Endothelial cell of umbilical vein (primary cell): Measurements from ENCODE around the gene NSUN7. TPM values are rescaled to one million over a fixed set of nuclear protein-coding genes. Genes with fewer than 3 reads are reported as not detected.

Source experiments
- BruUV-seq: library from RNA; stranded (reverse); fragments of 400-500 nt; replicated peaks from 2 replicates; lab custom pipeline; 2021; lab: Mats Ljungman, UMichigan
- CTCF ChIA-PET: fragments of 300-600, 350-600 bp; sonication (Branson Sonifier 250); formaldehyde crosslinking; loops from one replicate; lab custom pipeline; 2021; ENCODE audit warnings: antibody characterized with exemption, inconsistent platforms; lab: Charles Lee
- POLR2A ChIA-PET: fragments of 300-600, 350-600 bp; sonication (Branson Sonifier 250); formaldehyde crosslinking; loops from one replicate; lab custom pipeline; 2021; ENCODE audit warnings: antibody characterized with exemption, inconsistent platforms; lab: Charles Lee
- DNase-seq: peaks from one replicate; pipeline ENCODE4 v3.0.0-alpha.2; 2011; ENCODE audit warnings: low read depth, low spot score
- FAIRE-seq: peaks from 2 replicates; lab custom pipeline; 2011; peaks lifted over from hg19 to GRCh38; lab: Jason Lieb, UNC
- H2AFZ ChIP-seq: 2 replicates; pipeline ENCODE4 v1.6.0; 2012; ENCODE audit warnings: low read depth, low read length, control low read depth, inconsistent platforms
- H3K27ac ChIP-seq: 2 replicates; pipeline ENCODE4 v1.5.1; 2011; ENCODE audit warnings: low read depth, mild to moderate bottlenecking, control low read depth, low read length, moderate library complexity; ENCODE audit not compliant: insufficient read depth
- H3K27me3 ChIP-seq, 2 experiments: 2 replicates each; pipeline versions ENCODE4 v1.6.0 to v1.6.1; 2011; ENCODE audit warnings: low read length in 2 of 2, mixed read lengths in 1 of 2; ENCODE audit not compliant: control insufficient read depth in 2 of 2, insufficient read depth in 2 of 2
- H3K36me3 ChIP-seq, 2 experiments: 2 replicates in 1 of 2; 3 replicates in 1 of 2; pipeline ENCODE4 v1.5.1; 2011; ENCODE audit warnings: low read length in 2 of 2, mild to moderate bottlenecking in 1 of 2, moderate library complexity in 1 of 2; ENCODE audit not compliant: control insufficient read depth in 2 of 2, insufficient read depth in 2 of 2; ENCODE audit errors: extremely low read depth in 1 of 2
- H3K4me1 ChIP-seq: 3 replicates; pipeline ENCODE4 v1.5.1; 2011; ENCODE audit warnings: mild to moderate bottlenecking, low read length; ENCODE audit not compliant: control insufficient read depth, insufficient read depth; ENCODE audit errors: extremely low read depth
- H3K4me2 ChIP-seq: 2 replicates; pipeline ENCODE4 v1.6.1; 2011; ENCODE audit warnings: low read length, control low read depth, mixed read lengths; ENCODE audit not compliant: insufficient read depth
- H3K4me3 ChIP-seq, 3 experiments: fragments of 200-600 bp in 1 of 3; sonication (generic), shearing (Covaris generic) in 1 of 3; replicated peaks in 1 of 3; 2 replicates each; pipeline ENCODE4 v1.5.1; 2011 to 2016; ENCODE audit warnings: control low read depth in 3 of 3, low read length in 3 of 3, mild to moderate bottlenecking in 2 of 3, inconsistent platforms in 1 of 3, low read depth in 1 of 3, moderate library complexity in 1 of 3; ENCODE audit not compliant: insufficient read depth in 1 of 3
- H3K79me2 ChIP-seq: 2 replicates; pipeline ENCODE4 v1.6.0; 2012; ENCODE audit warnings: low read length, inconsistent platforms; ENCODE audit not compliant: control insufficient read depth, insufficient read depth
- H3K9ac ChIP-seq: replicated peaks from 2 replicates; pipeline ENCODE3; 2011; ENCODE audit warnings: low read length, control low read depth; ENCODE audit not compliant: insufficient read depth; ENCODE audit errors: extremely low read depth
- H3K9me1 ChIP-seq: replicated peaks from 3 replicates; pipeline ENCODE4 v1.6.0; 2011; ENCODE audit warnings: mild to moderate bottlenecking, low read length; ENCODE audit not compliant: control insufficient read depth, insufficient read depth; ENCODE audit errors: extremely low read depth
- H3K9me3 ChIP-seq: replicated peaks from 2 replicates; pipeline ENCODE4 v1.5.1; 2012; ENCODE audit warnings: low read length, inconsistent platforms; ENCODE audit not compliant: control insufficient read depth, insufficient read depth
- H4K20me1 ChIP-seq: replicated peaks from 2 replicates; pipeline ENCODE3; 2011; ENCODE audit warnings: mild to moderate bottlenecking, low read length; ENCODE audit not compliant: control insufficient read depth, insufficient read depth; ENCODE audit errors: extremely low read depth
- EZH2 ChIP-seq: IDR thresholded peaks from 2 replicates; pipeline ENCODE4 v1.6.1; 2012; ENCODE audit warnings: borderline replicate concordance, low read depth, mild to moderate bottlenecking, moderate library complexity, low read length, inconsistent platforms; ENCODE audit not compliant: severe bottlenecking
- FOS ChIP-seq: IDR thresholded peaks from 2 replicates; pipeline ENCODE4 v1.6.1; 2011; ENCODE audit warnings: mild to moderate bottlenecking, low read length, moderate library complexity, borderline replicate concordance; ENCODE audit not compliant: insufficient read depth
- GATA2 ChIP-seq: IDR thresholded peaks from 2 replicates; pipeline ENCODE4 v1.7.0; 2011; ENCODE audit warnings: low read depth, mild to moderate bottlenecking, moderate library complexity, mixed read lengths, low read length; ENCODE audit not compliant: insufficient read length, insufficient read depth
- JUN ChIP-seq: IDR thresholded peaks from 2 replicates; pipeline ENCODE4 v1.6.1; 2011; ENCODE audit warnings: borderline replicate concordance, low read depth; ENCODE audit not compliant: insufficient read length, insufficient read depth
- MYC ChIP-seq: IDR thresholded peaks from one replicate; pipeline ENCODE4 v1.6.1; 2011; ENCODE audit warnings: mild to moderate bottlenecking, low read depth, low read length
- POLR2A ChIP-seq: IDR thresholded peaks from 2 replicates; pipeline ENCODE4 v1.6.1; 2012; ENCODE audit warnings: low read depth, mild to moderate bottlenecking, control low read depth, low read length
- POLR2AphosphoS5 ChIP-seq: IDR thresholded peaks from 2 replicates; pipeline ENCODE4 v1.6.1; 2012; ENCODE audit warnings: low read depth, mild to moderate bottlenecking, control low read depth, low read length, moderate library complexity; ENCODE audit not compliant: insufficient read depth
- dilution Hi-C: fragments of 300-500 bp; cut with MboI; formaldehyde crosslinking; loops from one replicate; pipeline ENCODE4 v1.15.0; 2019; ENCODE audit warnings: low sequenced_read_pairs; ENCODE audit not compliant: extremely low pct_ligation_motif_present
- intact Hi-C: fragments of 100-400 bp; cut with micrococcal nuclease; formaldehyde crosslinking; loops from one replicate; pipeline ENCODE4 v1.10.0; 2022
- polyA plus RNA-seq, 4 experiments: library from polyadenylated mRNA; depleted of rRNA in 3 of 4; stranded (reverse) in 3 of 4; unstranded in 1 of 4; fragments of >200 nt; gene quantifications; 2 replicates each; pipeline versions ENCODE4 v1.2.1 to v1.2.3, GENCODE V29; 2011 to 2012; ENCODE audit warnings: missing spikeins in 1 of 4
- total RNA-seq: library from RNA; stranded (reverse); gene quantifications from 2 replicates; pipeline ENCODE4 v1.2.3, GENCODE V29; 2021
- TF ChIP-seq, protein P1 (sequence below): IDR thresholded peaks from 2 replicates; pipeline ENCODE4 v1.6.1; 2011; ENCODE audit not compliant: insufficient read depth, insufficient read length
- TF ChIP-seq, protein P2 (sequence below), 2 donors: IDR thresholded peaks; 1 replicate in 1 of 2; 2 replicates in 1 of 2; pipeline ENCODE4 v1.5.1; 2011; ENCODE audit warnings: low read length in 2 of 2, mild to moderate bottlenecking in 2 of 2, moderate library complexity in 2 of 2, control low read depth in 1 of 2, inconsistent platforms in 1 of 2, low read depth in 1 of 2; ENCODE audit not compliant: insufficient read depth in 1 of 2; ENCODE audit errors: extremely low read depth in 1 of 2

NSUN7 gene
- total and polyA plus RNA-seq, 2 donors (not counting 3 experiments of a cell fraction or from before 2014, with no cell fraction given), result 0.03 to 0.20 TPM

DNA sequence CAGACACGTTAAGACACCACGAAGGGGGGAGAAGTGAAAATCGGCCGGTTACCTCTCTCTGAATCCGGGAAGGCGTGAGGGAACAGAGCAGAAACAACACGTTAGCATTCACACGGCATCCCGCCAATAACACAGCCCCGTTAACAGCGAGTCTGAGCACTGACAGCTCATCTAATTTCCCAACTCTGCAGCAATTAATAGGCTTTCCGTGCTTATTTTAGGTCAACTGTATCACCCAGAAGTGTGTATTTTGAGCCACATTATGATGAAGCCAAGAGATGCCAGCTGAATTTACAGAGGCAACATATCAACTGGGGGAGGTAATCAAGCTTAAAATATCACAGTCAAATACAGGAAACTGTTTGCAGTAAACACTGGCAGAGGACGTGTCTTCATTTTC lies 92.6 kb downstream of the NSUN7 start:
- Histone ChIP-seq H3K9me3 (no peaks in the 10 kb centered on the region), H4K20me1 (no peaks in the 10 kb centered on the region), H3K9me1 (no peaks in the 10 kb centered on the region), H3K36me3 (peaks cover 0 to 5% of the 10 kb centered on the region in 2 experiments), H3K4me2 (no peak overlapping the region), H3K27ac (no peak overlapping the region), H3K4me3 (no peak overlapping the region), H3K4me1 (peaks cover 4% of the 10 kb centered on the region), H3K27me3 (no peaks in the 10 kb centered on the region), H3K9ac (no peak overlapping the region), H2AFZ (no peak overlapping the region), H3K79me2 (peaks cover 2% of the 10 kb centered on the region)
- FAIRE-seq (peak; percentile 15), DNase-seq (no peak)
- no TSS peak for BruUV-seq
- CTCF ChIA-PET, result interaction anchor here (1.7 kb wide), 1 partner anchor 82 kb away, joined by 8 read pairs; no protein-coding TSS in a partner anchor
- intact Hi-C loops (no loop called here), dilution Hi-C loops (no loop called here)
- POLR2A ChIA-PET, result no interaction called here
- TF ChIP-seq FOS (no peak), GATA2 (no peak), JUN (no peak), POLR2AphosphoS5 (no peak), POLR2A (no peak), MYC (no peak), EZH2 (no peak)
- TF ChIP-seq, protein P1, sequence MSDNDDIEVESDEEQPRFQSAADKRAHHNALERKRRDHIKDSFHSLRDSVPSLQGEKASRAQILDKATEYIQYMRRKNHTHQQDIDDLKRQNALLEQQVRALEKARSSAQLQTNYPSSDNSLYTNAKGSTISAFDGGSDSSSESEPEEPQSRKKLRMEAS, result no peak
- TF ChIP-seq, protein P2, sequence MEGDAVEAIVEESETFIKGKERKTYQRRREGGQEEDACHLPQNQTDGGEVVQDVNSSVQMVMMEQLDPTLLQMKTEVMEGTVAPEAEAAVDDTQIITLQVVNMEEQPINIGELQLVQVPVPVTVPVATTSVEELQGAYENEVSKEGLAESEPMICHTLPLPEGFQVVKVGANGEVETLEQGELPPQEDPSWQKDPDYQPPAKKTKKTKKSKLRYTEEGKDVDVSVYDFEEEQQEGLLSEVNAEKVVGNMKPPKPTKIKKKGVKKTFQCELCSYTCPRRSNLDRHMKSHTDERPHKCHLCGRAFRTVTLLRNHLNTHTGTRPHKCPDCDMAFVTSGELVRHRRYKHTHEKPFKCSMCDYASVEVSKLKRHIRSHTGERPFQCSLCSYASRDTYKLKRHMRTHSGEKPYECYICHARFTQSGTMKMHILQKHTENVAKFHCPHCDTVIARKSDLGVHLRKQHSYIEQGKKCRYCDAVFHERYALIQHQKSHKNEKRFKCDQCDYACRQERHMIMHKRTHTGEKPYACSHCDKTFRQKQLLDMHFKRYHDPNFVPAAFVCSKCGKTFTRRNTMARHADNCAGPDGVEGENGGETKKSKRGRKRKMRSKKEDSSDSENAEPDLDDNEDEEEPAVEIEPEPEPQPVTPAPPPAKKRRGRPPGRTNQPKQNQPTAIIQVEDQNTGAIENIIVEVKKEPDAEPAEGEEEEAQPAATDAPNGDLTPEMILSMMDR (IDR thresholded peaks at IDR 0.05; ENCODE audit: extremely low read depth in 1 of 2, insufficient read depth in 1 of 2, low read depth in 1 of 2, low read length in 2 of 2), result no peak
